Measurements from ENCODE around the gene PADI1. TPM values are rescaled to one million over a fixed set of nuclear protein-coding genes. Genes with fewer than 3 reads are reported as not detected.

The PADI1 gene
- total RNA-seq, 1 experiment from 2014 or later: not detected

DNA sequence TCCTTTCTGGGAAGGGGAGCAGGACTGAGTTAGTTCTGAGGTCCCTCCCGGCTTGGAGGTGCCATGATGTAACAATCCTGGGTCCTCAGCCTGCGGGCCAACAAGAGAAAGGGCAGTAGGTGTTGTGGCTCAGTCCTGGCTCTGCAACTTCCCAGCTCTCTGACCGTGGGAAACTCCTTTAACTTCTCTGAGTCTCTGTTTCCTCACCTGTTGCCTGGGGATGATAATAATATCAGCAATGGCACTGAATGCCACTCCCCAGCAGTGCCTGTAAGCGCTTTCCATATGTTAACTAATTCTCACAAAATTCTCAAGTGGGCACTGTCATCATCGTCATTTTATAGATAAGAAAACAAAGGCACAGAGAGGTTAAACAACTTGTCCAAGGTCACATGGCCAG is 46.3 kb downstream of the PADI1 start:
- Histone ChIP-seq H3K79me2 (ENCODE audit: low read length) (no peaks in the 10 kb centered on the region), H3K27ac (ENCODE audit: low read length) (no peak overlapping the region), H3K4me2 (ENCODE audit: low read depth, low read length, poor library complexity, severe bottlenecking) (no peak overlapping the region), H3K4me3 (ENCODE audit: low read length) (no peak overlapping the region), H3K9me3 (ENCODE audit: low read length) (no peaks in the 10 kb centered on the region), H3K4me1 (ENCODE audit: low read length) (no peaks in the 10 kb centered on the region), H3K36me3 (ENCODE audit: insufficient read depth, low read length) (no peaks in the 10 kb centered on the region), H4K20me1 (ENCODE audit: insufficient read depth, low read depth, low read length) (no peaks in the 10 kb centered on the region), H2AFZ (ENCODE audit: low read length) (no peak overlapping the region), H3K9ac (ENCODE audit: low read length) (no peak overlapping the region), H3K9me2 (replicated peaks; ENCODE audit: insufficient read depth, low read length) (no peaks in the 10 kb centered on the region), H3K27me3 (ENCODE audit: low read length) (no peaks in the 10 kb centered on the region)
- DNase-seq: no peak

DNA sequence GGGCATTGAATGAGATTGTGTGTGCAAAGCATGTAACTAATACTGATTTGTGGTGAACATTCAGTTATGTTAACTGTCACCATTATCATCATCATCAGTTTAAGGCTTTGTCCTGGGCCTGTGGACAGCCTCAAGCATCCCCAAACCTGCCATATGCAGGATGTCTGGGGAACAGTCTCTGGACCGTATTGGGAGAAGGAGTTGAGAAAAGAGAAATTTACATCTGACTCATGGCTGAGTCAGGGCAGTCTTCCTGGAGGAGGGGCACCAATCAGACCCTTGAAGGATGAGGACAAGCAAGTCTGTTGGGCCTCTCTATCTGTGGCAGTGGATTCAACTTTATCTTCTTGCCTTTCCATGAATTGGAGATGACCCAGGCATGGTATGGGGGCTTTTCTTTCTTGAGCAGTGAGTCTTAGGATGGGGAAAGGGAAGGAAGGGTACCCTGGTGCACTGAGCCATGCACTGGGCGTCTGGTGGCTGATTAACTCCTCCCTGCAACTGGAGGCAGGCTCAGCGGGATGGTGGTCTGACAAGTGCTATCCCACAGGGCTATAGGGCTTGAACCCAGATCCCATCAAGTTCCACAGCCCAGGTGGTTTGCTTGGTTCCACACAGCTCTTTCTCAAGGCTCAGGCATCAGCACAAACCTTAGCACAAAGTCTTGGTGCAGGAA is 46.9 kb downstream of the PADI1 start:
- Histone ChIP-seq H3K9me2 (replicated peaks; ENCODE audit: insufficient read depth, low read length) (no peaks in the 10 kb centered on the region), H3K27ac (ENCODE audit: low read length) (no peak overlapping the region), H3K79me2 (ENCODE audit: low read length) (no peaks in the 10 kb centered on the region), H2AFZ (ENCODE audit: low read length) (no peak overlapping the region), H3K4me2 (ENCODE audit: low read depth, low read length, poor library complexity, severe bottlenecking) (no peak overlapping the region), H3K9me3 (ENCODE audit: low read length) (no peaks in the 10 kb centered on the region), H4K20me1 (ENCODE audit: insufficient read depth, low read depth, low read length) (no peaks in the 10 kb centered on the region), H3K4me3 (ENCODE audit: low read length) (no peak overlapping the region), H3K36me3 (ENCODE audit: insufficient read depth, low read length) (no peaks in the 10 kb centered on the region), H3K9ac (ENCODE audit: low read length) (no peak overlapping the region), H3K27me3 (ENCODE audit: low read length) (no peaks in the 10 kb centered on the region), H3K4me1 (ENCODE audit: low read length) (no peaks in the 10 kb centered on the region)
- no peak for DNase-seq

DNA sequence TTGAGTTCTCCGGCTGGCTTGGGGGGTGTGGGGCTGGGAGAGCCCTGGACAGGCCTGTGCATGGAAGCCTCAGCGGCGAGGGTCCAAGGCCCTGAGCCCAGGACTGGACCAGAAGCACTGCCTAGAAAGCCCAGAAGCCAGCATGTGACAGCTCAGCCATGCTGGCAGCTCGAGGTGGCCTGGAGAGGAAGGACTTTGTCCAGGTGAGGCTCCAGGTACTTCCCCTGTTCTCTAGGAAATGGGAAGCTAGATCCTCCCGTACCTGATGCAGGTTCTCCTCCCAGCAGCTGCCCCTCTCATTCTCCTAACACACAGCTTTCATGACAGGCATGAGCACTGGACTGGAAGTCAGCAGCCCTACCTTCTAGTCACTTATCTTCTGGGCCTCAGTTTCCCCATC is 50.4 kb downstream of the PADI1 start:
- Histone ChIP-seq H3K27ac (ENCODE audit: low read length) (no peak overlapping the region), H3K36me3 (ENCODE audit: insufficient read depth, low read length) (no peaks in the 10 kb centered on the region), H3K4me1 (ENCODE audit: low read length) (no peaks in the 10 kb centered on the region), H3K4me3 (ENCODE audit: low read length) (no peak overlapping the region), H4K20me1 (ENCODE audit: insufficient read depth, low read depth, low read length) (no peaks in the 10 kb centered on the region), H3K9me2 (replicated peaks; ENCODE audit: insufficient read depth, low read length) (no peaks in the 10 kb centered on the region), H3K9ac (ENCODE audit: low read length) (no peak overlapping the region), H3K9me3 (ENCODE audit: low read length) (no peaks in the 10 kb centered on the region), H3K79me2 (ENCODE audit: low read length) (no peaks in the 10 kb centered on the region), H3K4me2 (ENCODE audit: low read depth, low read length, poor library complexity, severe bottlenecking) (no peak overlapping the region), H2AFZ (ENCODE audit: low read length) (no peak overlapping the region), H3K27me3 (ENCODE audit: low read length) (no peaks in the 10 kb centered on the region)
- DNase-seq: no peak

DNA sequence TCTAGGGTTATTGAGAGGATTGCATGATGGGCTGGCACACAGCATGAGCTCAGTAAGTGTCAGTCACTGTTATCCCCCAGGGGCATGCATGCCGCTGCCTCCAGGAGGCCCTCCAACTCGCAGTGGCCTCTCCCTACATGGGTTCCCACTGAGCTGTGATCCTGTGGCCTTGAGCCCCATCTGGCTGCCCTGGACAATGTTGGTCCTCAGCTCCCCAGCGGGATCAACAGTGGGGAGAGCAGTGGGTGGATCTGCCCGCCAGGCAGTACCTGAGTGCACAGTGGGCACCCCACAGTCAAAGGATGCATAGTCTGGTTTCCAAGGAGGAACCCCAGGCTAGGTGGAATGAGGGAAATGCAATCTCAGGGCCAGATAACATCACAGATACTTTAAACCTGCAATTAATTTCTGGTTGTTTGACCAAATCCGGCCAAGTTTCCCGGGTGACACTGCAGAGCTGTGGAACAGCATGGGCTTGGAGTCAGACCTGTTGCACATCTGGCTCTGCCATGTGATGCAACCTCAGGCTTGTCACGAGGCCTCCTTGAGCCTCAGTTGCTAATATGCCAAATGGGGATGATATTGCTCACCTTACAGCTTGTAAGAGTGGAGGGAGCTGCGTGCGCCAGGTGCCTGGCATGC is 53.3 kb downstream of the PADI1 start:
- no peaks in the 10 kb centered on the region for H3K79me2 ChIP-seq (ENCODE audit: low read length)
- no peak for DNase-seq
- H3K27me3 ChIP-seq (ENCODE audit: low read length): no peaks in the 10 kb centered on the region
- H3K4me3 ChIP-seq (ENCODE audit: low read length): no peak overlapping the region
- no peaks in the 10 kb centered on the region for H3K4me1 ChIP-seq (ENCODE audit: low read length)
- no peaks in the 10 kb centered on the region for H3K9me3 ChIP-seq (ENCODE audit: low read length)
- H3K4me2 ChIP-seq (ENCODE audit: low read depth, low read length, poor library complexity, severe bottlenecking): no peak overlapping the region
- no peak overlapping the region for H2AFZ ChIP-seq (ENCODE audit: low read length)
- no peaks in the 10 kb centered on the region for H3K9me2 ChIP-seq (replicated peaks; ENCODE audit: insufficient read depth, low read length)
- H3K27ac ChIP-seq (ENCODE audit: low read length): no peak overlapping the region
- no peaks in the 10 kb centered on the region for H4K20me1 ChIP-seq (ENCODE audit: insufficient read depth, low read depth, low read length)
- H3K9ac ChIP-seq (ENCODE audit: low read length): no peak overlapping the region
- H3K36me3 ChIP-seq (ENCODE audit: insufficient read depth, low read length): no peaks in the 10 kb centered on the region

DNA sequence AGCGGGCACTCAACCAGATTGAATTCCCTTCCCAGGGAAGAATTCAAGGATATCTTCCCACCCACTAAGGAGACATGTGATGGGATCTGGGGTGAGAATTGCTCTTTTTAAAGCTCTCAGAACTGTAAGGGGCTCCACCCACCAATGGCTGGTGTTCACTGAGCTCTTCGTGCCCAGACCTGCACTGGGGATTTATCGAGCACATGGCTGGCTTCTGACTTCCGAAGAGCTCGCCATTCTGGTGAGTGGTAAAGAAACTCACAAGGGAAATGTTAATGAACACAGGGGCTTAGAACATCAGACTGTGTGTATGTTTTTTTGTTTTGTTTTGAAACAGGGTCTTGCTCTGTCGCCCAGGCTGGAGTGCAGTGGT is 53.8 kb downstream of the PADI1 start:
- DNase-seq: no peak
- H4K20me1 ChIP-seq (ENCODE audit: insufficient read depth, low read depth, low read length): no peaks in the 10 kb centered on the region
- H3K9me3 ChIP-seq (ENCODE audit: low read length): no peaks in the 10 kb centered on the region
- no peaks in the 10 kb centered on the region for H3K9me2 ChIP-seq (replicated peaks; ENCODE audit: insufficient read depth, low read length)
- no peak overlapping the region for H3K4me3 ChIP-seq (ENCODE audit: low read length)
- no peak overlapping the region for H3K27ac ChIP-seq (ENCODE audit: low read length)
- H3K79me2 ChIP-seq (ENCODE audit: low read length): no peaks in the 10 kb centered on the region
- H3K4me1 ChIP-seq (ENCODE audit: low read length): no peaks in the 10 kb centered on the region
- H2AFZ ChIP-seq (ENCODE audit: low read length): no peak overlapping the region
- H3K36me3 ChIP-seq (ENCODE audit: insufficient read depth, low read length): no peaks in the 10 kb centered on the region
- no peak overlapping the region for H3K9ac ChIP-seq (ENCODE audit: low read length)
- H3K4me2 ChIP-seq (ENCODE audit: low read depth, low read length, poor library complexity, severe bottlenecking): no peak overlapping the region
- no peaks in the 10 kb centered on the region for H3K27me3 ChIP-seq (ENCODE audit: low read length)

DNA sequence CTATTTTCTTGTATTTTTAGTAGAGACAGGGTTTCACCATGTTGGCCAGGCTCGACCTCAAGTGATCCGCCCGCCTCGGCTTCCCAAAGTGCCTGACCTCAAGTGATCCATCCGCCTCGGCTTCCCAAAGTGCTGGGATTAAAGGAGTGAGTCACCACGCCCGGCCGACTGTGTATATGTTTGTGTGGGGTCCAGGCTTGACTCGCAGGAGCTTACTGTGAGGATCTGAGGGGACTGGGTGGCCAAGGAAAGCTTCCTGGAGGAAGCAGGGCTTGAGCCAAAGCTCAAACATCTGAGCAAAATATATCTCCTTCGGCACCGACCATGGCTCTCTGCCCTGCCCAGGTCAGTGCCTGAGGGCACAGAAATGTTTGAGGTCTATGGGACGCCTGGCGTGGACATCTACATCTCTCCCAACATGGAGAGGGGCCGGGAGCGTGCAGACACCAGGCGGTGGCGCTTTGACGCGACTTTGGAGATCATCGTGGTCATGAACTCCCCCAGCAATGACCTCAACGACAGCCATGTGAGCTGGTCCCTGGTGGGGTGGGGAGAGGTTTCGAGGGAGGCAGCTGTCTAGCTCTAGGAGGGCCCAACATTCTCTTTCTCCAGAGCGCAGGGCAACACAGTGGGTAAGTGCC is 54.4 kb downstream of the PADI1 start:
- H3K9me2 ChIP-seq (replicated peaks; ENCODE audit: insufficient read depth, low read length): no peaks in the 10 kb centered on the region
- H3K4me2 ChIP-seq (ENCODE audit: low read depth, low read length, poor library complexity, severe bottlenecking): no peak overlapping the region
- H3K79me2 ChIP-seq (ENCODE audit: low read length): no peaks in the 10 kb centered on the region
- no peak overlapping the region for H3K4me3 ChIP-seq (ENCODE audit: low read length)
- H3K27ac ChIP-seq (ENCODE audit: low read length): no peak overlapping the region
- no peaks in the 10 kb centered on the region for H4K20me1 ChIP-seq (ENCODE audit: insufficient read depth, low read depth, low read length)
- no peak overlapping the region for H2AFZ ChIP-seq (ENCODE audit: low read length)
- no peak overlapping the region for H3K9ac ChIP-seq (ENCODE audit: low read length)
- H3K36me3 ChIP-seq (ENCODE audit: insufficient read depth, low read length): no peaks in the 10 kb centered on the region
- no peaks in the 10 kb centered on the region for H3K27me3 ChIP-seq (ENCODE audit: low read length)
- DNase-seq: no peak
- no peaks in the 10 kb centered on the region for H3K9me3 ChIP-seq (ENCODE audit: low read length)
- no peaks in the 10 kb centered on the region for H3K4me1 ChIP-seq (ENCODE audit: low read length)

DNA sequence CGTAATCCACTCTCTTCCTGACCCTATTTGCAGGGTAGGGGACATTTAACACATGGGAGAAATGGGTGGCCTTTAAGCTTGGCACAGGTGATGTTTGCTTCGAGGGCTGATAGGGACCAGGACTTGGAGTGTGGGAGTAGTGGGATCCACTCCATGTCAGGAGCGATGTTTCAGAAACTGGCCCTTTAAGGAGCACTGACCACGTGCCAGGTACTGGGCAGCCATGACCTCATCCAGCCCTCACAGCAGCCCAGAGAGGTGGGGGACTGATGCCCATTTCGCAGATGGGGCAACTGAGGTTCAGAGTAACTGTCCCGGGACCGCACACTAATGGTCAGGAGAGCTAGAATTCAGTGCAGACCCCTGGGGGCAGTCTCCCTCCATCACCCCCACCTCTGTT is 55.3 kb downstream of the PADI1 start:
- no peak overlapping the region for H3K9ac ChIP-seq (ENCODE audit: low read length)
- no peak overlapping the region for H3K27ac ChIP-seq (ENCODE audit: low read length)
- no peaks in the 10 kb centered on the region for H3K27me3 ChIP-seq (ENCODE audit: low read length)
- H3K36me3 ChIP-seq (ENCODE audit: insufficient read depth, low read length): no peaks in the 10 kb centered on the region
- no peaks in the 10 kb centered on the region for H3K9me2 ChIP-seq (replicated peaks; ENCODE audit: insufficient read depth, low read length)
- H4K20me1 ChIP-seq (ENCODE audit: insufficient read depth, low read depth, low read length): no peaks in the 10 kb centered on the region
- H3K4me2 ChIP-seq (ENCODE audit: low read depth, low read length, poor library complexity, severe bottlenecking): no peak overlapping the region
- no peak overlapping the region for H2AFZ ChIP-seq (ENCODE audit: low read length)
- no peak for DNase-seq
- H3K79me2 ChIP-seq (ENCODE audit: low read length): no peaks in the 10 kb centered on the region
- H3K4me1 ChIP-seq (ENCODE audit: low read length): no peaks in the 10 kb centered on the region
- H3K9me3 ChIP-seq (ENCODE audit: low read length): no peaks in the 10 kb centered on the region
- H3K4me3 ChIP-seq (ENCODE audit: low read length): no peak overlapping the region

DNA sequence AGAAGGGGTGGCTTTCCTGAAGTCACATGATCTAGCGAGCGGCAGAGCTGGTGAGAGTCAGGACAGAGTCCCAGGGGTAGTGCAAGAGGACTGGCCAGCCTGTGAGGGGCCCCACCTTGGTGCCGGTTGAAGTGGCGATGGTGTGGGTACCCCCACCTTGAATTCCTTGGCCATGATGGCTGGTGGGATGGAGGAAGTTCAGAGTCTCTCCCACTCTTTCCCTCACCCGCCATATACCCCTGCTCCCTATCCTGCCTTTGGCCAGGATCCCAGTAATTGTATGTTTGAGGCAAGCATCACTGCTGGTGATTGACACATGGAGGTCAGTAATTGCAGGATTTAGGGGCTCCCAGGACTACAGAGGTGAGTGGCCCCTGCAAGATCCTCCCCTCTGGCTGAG is 55.8 kb downstream of the PADI1 start:
- DNase-seq: no peak

More for the DNA sequence above, 55.8 kb downstream of the PADI1 start:
- Histone ChIP-seq H3K9ac (ENCODE audit: low read length) (no peak overlapping the region), H3K27ac (ENCODE audit: low read length) (no peak overlapping the region), H3K4me1 (ENCODE audit: low read length) (no peaks in the 10 kb centered on the region), H4K20me1 (ENCODE audit: insufficient read depth, low read depth, low read length) (no peaks in the 10 kb centered on the region), H3K36me3 (ENCODE audit: insufficient read depth, low read length) (no peaks in the 10 kb centered on the region), H3K9me2 (replicated peaks; ENCODE audit: insufficient read depth, low read length) (no peaks in the 10 kb centered on the region), H2AFZ (ENCODE audit: low read length) (no peak overlapping the region), H3K4me3 (ENCODE audit: low read length) (no peak overlapping the region), H3K79me2 (ENCODE audit: low read length) (no peaks in the 10 kb centered on the region), H3K9me3 (ENCODE audit: low read length) (no peaks in the 10 kb centered on the region), H3K4me2 (ENCODE audit: low read depth, low read length, poor library complexity, severe bottlenecking) (no peak overlapping the region), H3K27me3 (ENCODE audit: low read length) (no peaks in the 10 kb centered on the region)
